ENCODE results near the gene KIF19.

Gene KIF19

DNA sequence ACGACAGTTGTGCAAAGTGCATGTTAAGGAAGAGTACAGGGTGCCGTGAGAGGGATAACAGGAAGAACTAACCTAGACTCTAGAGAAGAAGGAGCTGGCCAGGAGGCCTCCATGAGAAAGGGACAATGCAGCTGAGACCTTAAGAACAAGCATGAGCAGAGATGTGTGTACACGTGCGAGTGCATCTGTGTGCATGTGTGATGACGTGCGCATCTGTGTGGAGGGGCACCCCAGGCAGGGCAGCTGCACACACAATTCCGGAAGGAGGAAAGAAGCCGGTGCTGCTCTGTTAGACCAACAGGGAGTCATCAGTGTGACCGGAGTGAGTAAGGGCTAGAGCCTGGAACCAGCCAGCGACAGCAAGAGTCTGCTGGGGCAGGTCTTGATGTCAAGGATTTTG is 7.6 kb upstream of the KIF19 start:
- no peak overlapping the region for H3K4me3 ChIP-seq (ENCODE audit: low read depth, low read length)
- TF ChIP-seq, protein P1, sequence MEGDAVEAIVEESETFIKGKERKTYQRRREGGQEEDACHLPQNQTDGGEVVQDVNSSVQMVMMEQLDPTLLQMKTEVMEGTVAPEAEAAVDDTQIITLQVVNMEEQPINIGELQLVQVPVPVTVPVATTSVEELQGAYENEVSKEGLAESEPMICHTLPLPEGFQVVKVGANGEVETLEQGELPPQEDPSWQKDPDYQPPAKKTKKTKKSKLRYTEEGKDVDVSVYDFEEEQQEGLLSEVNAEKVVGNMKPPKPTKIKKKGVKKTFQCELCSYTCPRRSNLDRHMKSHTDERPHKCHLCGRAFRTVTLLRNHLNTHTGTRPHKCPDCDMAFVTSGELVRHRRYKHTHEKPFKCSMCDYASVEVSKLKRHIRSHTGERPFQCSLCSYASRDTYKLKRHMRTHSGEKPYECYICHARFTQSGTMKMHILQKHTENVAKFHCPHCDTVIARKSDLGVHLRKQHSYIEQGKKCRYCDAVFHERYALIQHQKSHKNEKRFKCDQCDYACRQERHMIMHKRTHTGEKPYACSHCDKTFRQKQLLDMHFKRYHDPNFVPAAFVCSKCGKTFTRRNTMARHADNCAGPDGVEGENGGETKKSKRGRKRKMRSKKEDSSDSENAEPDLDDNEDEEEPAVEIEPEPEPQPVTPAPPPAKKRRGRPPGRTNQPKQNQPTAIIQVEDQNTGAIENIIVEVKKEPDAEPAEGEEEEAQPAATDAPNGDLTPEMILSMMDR (IDR thresholded peaks at IDR 0.05; ENCODE audit: borderline replicate concordance, insufficient read depth, low read depth, low read length), result no peak

DNA sequence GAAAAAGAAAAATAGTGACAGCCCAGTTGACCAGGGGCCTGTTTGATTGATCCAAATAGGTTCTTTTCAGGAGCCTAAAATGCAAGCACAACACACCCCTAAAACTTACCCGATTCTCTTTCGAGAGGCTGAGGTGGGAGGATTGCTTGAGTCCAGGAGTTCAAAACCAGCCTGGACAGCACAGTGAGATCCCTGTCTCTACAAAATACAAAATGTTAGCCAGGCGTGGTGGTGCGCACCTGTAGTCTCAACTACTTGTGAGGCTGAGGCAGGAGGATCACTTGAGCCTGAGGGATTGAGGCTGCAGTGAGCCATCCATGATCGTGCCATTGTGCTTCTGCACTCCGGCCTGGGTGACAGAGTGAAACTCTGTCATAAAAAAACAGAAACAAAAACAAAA is 1.5 kb upstream of the KIF19 start:
- H3K4me3 ChIP-seq (ENCODE audit: low read depth, low read length), result no peak overlapping the region
- TF ChIP-seq, protein P1 (IDR thresholded peaks at IDR 0.05; ENCODE audit: borderline replicate concordance, insufficient read depth, low read depth, low read length), result no peak

DNA sequence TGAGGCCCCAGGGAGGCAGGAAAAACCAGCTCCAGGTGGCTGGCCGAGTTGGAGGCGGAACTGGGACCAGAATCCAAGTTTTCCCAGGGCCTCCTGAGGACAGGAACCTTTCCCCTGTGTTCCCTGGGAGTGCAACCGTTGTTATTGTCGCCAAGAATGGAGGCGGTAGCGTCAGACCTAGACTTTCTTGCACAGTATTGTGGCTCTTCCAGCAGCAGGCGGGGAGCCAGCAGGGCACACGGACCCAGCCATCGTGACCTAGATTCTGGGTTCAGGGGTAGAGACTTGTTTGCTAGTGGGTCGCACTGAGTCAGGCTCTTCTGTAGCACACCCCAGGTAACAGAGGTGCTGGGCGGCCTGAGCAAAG is 667 bp upstream of the KIF19 start:
- H3K4me3 ChIP-seq (ENCODE audit: low read depth, low read length), result no peak overlapping the region
- TF ChIP-seq, protein P1 (IDR thresholded peaks at IDR 0.05; ENCODE audit: borderline replicate concordance, insufficient read depth, low read depth, low read length), result no peak

DNA sequence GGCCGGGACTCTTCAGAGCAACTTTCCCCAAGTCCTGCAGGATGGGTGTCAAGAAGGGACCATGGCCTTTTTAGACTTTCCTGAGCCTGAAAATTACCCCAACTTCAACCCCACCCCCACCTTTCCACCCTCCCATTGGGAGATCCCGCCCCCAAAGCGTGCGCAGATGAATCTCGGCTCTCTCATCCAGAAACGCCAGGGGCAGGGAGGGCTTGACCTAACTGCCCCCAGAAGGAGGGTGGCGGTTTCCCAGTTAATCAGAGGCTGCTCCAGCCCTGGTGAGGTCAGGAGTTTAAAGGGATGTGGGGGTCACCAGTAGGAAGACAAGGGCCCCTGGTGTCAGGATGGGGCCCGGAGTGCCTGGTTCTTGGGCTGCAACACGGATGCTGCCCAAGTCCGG is 480 bp downstream of the KIF19 start:
- TF ChIP-seq, protein P1 (IDR thresholded peaks at IDR 0.05; ENCODE audit: borderline replicate concordance, insufficient read depth, low read depth, low read length), result no peak
- no peak overlapping the region for H3K4me3 ChIP-seq (ENCODE audit: low read depth, low read length)

DNA sequence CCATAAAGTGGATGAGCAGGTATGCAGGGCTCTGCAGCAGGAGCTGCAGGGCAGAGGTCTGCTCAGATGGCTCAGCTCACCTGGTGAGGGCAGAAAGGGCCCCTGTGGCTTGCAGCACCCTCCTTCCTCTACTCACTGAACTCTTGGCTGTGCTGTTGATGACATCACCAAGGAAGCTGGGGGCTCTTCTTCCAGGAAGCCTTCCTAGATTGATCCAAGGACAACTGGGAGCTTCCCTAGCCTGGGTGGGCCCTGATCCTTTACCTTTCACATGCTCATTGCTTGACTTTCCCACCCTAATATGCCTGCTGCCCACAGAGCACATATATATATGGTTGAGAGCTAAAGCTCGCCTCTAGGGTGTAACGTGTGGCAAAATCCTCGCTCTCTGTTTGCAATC is 2.5 kb downstream of the KIF19 start:
- no peak overlapping the region for H3K4me3 ChIP-seq (ENCODE audit: low read depth, low read length)
- TF ChIP-seq, protein P1 (IDR thresholded peaks at IDR 0.05; ENCODE audit: borderline replicate concordance, insufficient read depth, low read depth, low read length), result no peak

DNA sequence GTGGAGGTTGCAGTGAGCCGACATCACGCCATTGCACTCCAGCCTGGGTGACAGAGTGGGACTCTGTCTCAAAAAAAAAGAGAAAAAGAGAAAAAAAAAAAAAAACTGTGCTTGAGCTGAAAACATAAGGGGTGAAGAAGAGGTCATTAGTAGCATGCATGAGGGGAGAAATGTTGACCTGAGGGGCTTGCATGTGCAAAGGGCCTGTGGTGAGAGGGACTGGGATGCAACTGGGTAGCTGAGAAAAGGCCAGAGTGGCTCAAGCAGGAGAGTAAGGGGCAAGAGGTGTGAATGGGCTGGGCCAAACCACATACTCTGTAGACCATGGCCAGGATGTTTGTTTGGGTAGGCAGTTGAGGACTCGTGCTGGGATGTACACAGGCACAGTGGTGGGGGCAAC is 3.4 kb downstream of the KIF19 start:
- H3K4me3 ChIP-seq (ENCODE audit: low read depth, low read length), result no peak overlapping the region
- TF ChIP-seq, protein P1 (IDR thresholded peaks at IDR 0.05; ENCODE audit: borderline replicate concordance, insufficient read depth, low read depth, low read length), result no peak

DNA sequence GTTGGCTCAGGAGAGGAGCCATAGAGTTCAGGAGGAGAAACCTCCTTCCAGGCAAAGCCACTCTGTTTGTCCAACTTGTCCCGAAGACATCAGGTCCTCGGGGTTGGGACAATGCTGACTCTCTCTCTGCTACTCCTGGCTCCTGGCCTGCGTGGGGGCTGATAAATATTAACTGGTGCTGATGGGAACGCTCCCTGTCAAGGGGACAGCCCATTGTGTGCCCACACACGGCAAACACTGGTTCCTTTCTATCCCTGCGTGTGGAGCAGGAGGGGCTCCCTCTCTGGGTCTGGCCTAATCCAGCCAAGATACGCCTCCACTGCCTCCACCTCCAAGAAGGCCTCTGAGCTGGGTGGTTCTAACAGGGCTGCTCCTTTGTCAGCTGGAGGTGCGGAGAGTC is 4.4 kb downstream of the KIF19 start:
- no peak overlapping the region for H3K4me3 ChIP-seq (ENCODE audit: low read depth, low read length)
- TF ChIP-seq, protein P1 (IDR thresholded peaks at IDR 0.05; ENCODE audit: borderline replicate concordance, insufficient read depth, low read depth, low read length), result no peak

Measured in GM12875 (cell line).